Left lobe of liver (tissue), 2 donors: ENCODE measurements around the gene ADARB2. TPM values are rescaled to one million over a fixed set of nuclear protein-coding genes. Genes with fewer than 3 reads are reported as not detected.
"Not testable (repeated sequence)": the region's sequence is repeated elsewhere in the genome, so short reads cannot be mapped to it uniquely, and the experiment has no call there.

Experiments
- ATAC-seq: fragments of 200-7000 bp; cut with Tn5 transposase; one replicate; pipeline ENCODE4 v1.9.1; 2020; ENCODE audit warnings: mild to moderate bottlenecking, moderate library complexity
- DNase-seq: peaks from one replicate; pipeline ENCODE4 v3.0.0-alpha.2; 2020; ENCODE audit warnings: low spot score
- total RNA-seq: library from RNA; stranded (reverse); gene quantifications from one replicate; pipeline ENCODE4 v1.2.1, GENCODE V29; 2021
- donor health status: DM: no; HTN: no; CAD: no; lungs with moderate emphysema.
- donor health status: DM: no; HTN: yes; CAD: no.

ADARB2 gene
- total RNA-seq, 1 donor from 2014 or later, result 0.81 TPM

DNA sequence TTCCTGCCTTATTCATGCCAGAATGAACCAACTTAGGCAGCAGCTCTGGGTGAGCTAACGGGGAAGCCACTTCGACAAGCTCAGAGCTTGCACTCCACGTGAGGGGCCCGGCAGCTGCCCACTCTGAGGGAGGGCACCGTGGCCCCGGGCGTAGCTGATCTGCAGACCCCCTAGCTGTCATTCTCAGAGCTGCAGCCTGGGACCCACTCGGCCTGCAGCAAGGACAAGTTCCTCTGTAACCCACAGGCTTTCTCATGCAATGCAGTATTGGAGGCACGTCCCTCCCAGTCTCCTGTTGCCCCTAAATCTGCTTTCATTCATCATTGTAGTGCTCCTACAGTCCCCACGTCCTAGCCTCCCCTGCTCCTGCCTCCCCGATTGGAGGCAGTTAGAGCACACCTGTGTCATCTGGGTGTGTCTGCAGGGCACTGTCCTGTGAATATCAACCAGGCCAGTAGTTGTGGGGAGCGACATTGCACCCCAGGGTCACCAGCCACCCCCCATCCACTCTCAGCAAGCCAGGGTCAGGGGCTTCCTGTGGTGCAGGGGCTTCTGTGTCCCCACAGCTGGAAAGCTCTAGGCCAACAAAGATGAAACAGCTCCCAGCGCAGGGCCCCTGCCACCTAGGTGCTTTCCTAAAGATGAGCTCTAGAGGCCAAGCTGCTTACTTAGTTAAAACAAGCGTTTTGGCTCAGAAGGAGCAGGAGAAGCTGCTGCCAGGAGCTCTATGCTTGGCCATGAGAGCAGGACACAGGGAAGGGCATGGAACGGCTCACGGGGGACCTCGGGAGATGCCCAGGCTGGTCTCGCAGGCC, 333.6 kb downstream of the ADARB2 start:
- ATAC-seq, result no peak
- peak; percentile 14 for DNase-seq

DNA sequence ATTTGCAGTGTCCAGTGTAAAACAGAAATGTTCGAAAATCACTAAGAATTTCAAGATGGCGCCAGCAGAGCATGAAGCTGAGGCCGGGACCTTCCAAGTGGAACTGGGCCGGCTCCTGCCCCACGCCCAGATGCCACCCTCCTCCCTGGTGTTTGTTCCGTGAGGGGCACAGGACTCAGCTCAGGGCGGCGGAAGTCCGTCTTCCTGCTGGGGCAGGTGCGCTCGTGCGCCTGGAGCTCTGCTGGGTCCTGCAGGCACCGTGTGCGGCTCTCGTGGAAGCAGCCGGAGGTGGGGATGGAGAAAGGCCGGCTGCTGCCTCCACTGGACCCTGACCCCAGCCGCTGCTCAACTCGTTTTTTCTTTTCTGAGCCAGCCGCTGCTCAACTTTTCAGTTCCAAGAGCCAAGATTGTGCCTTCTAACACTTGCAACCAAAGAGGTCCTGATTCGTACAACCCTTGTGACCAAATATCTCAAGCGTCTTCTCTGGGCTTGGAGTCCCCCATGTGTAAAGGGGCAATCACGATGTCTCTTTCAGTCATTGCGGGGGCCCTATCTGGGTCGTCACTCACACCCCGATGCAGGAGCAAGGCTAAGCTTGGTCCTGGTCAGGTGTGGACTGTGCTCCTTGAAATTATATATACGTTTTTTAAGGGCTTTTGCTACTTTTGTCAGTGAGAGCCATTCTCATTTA, 334.4 kb downstream of the ADARB2 start:
- peak; percentile 27 for DNase-seq
- ATAC-seq, result no peak

DNA sequence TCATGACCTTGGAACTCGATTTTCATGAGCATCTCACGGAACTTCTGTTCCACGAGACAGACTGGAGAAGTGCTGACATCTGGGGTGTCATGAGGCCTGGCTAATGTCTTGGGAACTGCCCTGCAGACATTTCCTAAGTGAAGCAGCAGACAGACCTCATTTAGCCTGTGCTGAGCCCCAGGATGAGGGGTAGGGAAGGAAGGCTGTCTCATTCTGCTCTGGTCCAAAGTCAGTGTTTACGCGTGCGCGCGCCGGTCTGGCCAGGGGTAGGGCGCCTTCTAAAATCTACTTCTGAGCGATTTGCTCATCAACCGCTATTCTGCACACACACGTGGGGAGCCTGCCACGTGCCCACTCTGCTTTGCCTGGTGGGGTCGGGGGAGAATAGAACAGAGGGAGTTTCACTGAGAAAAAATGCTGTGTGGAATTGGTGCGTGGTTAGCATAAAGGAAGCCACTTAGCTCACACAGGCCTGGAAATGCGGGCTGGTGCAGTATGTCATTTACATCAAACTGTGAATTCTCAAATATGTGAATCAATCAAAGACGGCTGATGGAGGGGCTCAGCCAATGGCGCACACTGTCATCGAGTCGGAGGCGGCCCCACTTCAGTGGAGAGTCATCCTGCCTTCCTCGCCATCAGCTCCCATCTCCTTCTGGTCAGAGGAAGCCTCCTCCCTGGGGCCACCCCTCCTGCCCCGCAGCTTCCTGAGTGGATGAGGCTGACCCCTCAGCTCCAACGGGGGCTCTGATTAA, 335.1 kb downstream of the ADARB2 start:
- DNase-seq (peak; percentile 15), ATAC-seq (no peak)

DNA sequence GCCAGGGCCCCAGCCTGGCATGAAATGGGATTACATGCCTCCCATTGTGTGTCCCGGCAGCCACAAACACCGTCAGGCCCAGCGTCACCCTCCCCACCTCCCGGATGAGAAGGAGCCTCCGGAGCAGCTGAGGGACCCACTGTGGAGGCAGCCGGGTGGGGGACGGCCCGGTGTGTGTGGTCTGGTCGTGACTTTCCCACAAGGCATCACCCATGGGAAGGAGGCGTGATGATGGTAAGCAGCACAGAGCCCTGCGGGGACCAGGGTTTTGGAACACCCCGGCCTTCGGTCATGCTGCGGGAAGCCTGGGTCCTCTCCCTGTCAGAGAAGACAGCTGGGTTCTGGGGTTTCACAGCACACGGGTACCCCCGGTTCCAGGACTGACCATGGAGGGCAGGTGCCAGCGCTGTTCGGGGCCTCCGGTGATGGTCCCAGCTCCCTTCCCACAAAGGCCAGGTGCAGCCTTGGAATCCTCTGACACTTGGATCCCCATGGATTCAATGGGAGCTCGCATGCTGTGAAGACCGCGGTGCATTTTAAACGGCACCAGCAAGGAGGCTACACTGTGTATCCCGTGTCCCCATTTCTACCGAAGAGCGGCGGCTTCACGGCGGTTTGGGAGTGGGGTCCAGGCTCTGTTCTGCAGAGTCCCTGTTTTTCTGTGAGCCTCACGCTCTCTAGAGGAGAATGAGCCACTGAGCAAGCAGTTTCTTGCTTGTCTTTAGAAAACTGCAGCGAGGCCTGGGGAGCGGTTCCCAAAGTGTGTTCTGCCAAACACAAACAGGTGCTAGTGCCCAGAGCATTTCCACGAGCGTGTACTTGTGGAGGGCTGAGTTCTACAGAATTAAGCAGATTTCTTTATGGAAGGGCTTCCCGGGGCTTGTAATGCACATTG, 336.0 kb downstream of the ADARB2 start:
- peak; percentile 31 for DNase-seq
- no peak for ATAC-seq

DNA sequence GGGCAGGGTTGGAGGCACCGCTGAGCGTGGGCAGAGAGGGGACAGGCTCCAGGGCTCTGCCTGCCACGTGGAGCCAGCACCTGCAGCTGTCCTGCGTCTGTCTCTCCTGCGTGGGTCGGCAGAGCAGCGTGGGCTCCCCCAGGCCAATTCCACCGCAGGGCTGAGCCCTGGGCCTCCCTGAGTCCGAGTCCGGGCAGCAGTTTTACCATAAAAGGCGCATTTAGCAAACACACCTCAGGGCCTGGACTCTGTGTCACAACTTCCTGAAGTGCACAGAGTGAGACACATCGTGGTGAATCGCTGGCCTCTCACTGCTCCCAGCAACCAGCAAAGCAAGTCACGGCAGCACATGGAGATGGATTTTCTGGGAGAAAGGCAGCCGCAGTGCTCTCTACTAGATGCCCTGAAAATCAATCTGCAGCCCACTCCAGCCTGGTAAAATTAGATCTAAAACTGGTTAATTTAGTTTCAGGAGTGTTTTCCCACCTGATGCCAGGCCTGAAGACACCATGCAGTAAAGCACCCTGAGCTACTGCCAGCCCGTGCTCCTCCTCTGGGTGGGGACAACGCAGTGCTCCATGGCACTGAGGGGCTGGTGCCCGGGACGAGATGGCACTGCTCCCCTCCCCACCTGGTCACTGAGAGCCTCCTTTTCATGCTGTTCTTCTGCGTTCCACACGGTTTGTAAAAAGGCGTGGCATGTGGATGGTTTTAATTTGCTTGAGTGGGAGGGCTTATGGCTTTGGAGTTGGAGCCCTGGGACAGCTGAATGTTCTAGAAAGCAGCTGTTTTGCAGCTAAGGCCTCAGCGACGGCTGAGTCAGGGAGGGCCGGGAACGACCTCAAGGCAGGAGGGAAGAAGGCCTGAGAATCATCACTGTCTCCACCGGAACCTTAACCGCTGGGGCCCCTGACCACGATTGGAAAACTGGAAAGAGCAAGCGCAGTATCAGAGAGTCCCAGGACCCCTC, 336.9 kb downstream of the ADARB2 start:
- DNase-seq (peak; percentile 28), ATAC-seq (no peak)

DNA sequence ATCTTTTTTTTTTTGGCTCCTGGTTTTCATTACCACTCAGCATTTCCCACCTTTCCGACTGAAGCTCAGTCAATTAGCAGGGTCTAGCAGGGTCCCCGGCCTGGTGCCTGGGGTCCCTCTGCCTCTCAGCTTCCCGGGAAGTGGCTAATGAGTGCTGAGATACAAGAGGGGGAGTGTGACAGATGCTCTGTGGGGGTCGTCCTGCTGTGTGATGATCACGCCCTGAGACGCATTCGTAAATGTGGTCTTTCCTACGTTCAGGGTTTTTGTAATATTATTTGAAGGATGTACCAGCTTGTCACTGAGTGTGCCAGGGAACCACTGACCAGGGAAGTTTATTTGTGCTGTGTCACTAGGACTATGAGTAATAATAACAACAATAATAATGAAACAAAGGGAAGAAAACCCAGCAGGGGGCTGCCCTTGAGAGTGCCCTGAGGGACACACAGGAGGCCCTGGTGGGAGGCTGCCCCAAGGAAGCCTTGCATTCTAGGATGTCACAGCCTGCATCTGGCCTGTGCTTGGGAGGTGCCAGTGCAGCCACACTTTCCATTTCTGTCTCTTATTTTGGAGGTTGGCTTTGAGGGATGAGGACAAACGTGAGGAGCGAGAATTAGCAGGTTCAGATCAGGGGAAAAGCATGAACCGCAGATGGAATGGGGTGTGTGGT, 337.8 kb downstream of the ADARB2 start:
- ATAC-seq (no peak), DNase-seq (peak; percentile 19)

DNA sequence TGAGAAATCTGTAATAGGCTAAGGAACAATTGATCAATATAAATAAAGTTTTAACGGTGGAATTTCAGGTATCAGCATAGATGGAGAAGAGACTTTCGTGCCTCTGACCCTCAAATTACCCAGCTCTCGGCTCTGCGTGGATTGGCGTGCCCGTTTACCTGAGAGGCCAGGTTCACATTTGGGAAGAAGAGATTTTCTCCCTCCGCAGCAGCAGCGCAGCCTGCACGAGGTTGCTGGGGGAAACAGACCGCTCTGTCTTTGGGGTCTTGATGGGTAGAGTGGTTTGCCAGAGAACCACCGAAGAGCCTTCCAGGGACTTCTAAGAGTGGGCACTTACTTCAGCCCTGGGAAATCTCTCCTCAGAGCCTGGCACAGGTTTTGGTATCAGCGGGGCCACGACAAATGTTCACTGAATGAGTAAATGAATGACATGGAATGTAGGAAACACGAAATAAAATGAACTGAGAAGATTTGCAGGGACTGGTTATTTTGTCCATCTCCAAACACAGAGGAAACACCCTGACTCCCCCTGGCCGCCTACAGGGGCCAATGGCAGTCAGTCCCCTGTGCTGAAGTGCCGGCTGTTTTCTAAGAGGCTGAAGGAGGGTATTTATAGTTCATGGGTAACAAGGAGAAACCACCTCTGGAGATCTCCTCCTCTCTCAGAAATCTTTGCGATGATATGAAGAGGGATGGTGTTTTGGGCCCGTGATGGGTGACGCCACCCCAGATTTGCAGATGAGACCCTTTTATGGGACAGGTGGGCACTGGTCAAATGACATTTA, 338.5 kb downstream of the ADARB2 start:
- ATAC-seq (no peak), DNase-seq (no peak)

DNA sequence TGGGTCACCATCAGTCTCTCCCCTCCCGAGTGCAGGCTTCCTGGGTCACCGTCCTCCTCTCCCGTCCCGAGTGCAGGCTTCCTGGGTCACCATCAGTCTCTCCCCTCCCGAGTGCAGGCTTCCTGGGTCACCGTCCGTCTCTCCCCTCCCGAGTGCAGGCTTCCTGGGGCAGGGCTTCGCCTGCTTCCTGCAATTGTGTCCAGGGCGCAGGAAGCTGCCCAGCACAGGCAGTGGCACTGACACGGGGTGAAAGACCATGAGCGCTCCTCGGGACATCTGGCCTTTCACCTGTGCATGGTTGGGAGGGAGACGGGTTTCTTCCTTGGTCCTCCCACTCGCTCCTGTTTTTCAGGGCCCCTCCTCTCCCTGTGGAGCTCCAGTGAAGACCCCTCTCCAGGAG, 339.2 kb downstream of the ADARB2 start:
- ATAC-seq, result not testable (repeated sequence)
- peak; percentile 10 for DNase-seq

DNA sequence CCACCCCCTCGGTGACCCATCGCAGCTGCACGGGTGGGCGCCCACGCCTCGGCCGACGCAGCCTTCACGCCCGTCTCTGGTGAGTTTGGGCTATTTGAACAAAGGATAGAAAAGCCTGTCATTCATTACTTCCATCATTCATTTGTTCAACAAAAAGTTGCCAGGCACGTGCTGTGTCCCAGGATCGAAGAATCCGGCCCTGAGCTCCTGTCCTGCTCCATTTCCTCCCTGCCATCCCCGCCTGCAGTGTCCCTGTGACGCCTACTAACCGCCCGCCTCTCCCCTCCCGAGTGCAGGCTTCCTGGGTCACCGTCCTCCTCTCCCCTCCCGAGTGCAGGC, 341.1 kb downstream of the ADARB2 start:
- ATAC-seq (no peak), DNase-seq (peak; percentile 26)

DNA sequence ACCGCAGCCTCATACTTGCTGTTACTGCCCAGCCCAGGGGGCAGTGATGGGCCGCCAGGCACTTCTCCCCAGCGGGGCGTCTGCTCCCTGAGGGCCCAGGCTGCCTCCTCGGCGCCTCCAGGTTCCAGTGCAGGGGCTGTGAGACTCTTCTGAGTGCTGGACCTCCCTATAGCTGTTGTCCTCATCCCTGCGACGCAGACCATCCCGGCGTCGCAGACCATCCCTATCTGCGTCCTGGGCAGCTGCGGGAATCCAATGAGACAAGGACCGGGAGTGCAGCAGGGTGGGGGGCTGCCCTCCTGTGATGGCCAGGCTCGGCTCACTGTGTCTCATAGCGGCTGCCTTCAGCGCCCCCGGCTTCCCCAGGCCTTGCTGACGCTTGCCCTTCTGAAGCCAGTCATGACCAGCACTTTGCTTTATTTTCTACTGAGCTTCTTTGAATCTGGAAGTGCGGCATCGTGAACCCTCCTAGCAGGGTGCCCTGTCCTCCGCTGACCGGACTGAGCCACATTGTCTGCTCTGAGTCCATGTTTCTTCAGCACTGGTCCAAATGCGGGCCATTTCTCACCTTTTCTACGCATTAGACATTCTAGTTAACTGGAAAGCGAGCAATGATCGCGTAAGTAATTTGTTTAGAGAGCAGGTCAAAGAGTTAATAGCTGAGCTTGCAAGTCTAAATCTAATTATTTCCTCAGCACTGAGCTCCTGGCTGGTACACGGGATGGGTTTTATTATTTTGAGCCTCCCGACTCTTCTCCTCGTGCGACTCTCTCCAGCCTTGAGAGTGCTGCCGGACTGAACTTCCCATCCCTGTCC, 341.6 kb downstream of the ADARB2 start:
- ATAC-seq (no peak), DNase-seq (no peak)

DNA sequence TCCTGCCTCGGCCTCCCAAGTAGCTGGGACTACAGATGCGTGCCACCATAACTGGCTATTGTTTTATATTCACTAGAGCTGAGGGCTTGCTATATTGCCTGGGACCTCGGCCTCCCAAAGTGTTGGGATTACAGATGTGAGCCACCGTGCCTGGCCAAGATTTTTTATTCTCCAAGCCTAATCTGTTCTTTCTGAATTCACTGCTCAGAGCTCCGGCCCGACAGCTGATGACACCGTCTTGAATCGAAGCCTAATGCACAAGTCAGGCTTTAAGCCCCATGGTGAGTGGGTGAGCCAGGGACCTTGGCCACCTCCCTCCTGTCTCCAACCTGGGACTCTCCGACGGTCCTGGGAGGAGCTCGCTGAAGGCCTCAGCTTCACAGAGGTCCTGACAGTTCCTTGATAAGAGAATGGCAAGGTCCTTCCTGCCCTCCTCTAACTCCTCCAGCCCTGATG, 342.3 kb downstream of the ADARB2 start:
- DNase-seq (peak; percentile 23), ATAC-seq (no peak)

DNA sequence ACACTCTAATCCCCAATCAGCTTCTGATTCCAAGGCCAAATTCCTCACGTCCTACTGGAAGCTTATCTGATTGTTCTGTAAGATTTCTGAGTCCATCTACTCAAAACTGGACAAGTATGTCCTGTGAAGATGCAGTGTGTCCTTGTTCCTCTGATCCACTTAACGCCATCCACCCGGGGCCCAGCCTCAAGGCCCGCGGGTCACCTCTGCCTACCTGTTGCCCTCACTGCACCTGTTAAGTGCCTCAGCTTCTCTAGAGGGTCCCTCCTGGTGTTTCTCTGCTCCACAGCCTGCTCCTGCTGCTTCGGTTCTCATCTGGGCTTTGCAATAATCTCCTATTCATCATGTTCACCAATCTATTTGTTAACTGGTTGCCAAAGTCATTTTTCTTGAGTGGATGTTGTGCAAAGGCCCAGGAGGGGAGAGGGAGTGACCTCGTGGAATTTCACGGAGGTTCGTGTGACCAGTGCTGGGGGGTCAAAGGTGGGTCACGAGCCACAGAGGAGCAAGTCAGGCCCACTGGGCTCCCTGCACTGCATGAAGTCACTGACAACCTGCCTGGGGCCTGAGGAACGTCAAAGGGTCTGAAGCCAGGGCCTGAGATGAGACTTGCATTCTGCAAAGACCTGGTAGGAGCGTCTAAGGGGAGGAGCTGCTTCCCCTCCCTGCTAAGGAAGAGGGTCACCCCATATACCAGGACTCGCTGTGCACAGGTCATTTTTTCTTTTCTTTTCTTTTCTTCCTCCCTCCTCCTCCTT, 343.0 kb downstream of the ADARB2 start:
- DNase-seq (peak; percentile 26), ATAC-seq (no peak)

DNA sequence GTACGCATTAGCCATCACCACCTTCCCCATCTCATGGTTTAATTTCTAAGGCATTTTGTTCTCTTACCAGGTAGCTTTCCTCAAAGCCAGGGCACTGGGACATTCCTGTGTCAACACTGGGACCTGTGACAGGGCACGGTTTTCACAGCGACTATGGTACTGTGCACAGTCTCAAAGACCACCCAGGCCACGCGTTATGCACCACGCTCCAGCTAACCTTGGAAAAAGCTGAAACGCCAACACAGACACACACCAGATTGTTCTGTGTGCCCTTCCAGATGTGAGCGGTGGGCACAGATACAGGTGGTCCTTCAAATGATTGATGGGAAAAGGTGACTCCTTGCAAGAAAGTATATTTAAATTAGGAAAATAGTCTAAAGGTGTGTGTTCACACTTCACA, 343.8 kb downstream of the ADARB2 start:
- DNase-seq (peak; percentile 28), ATAC-seq (no peak)

DNA sequence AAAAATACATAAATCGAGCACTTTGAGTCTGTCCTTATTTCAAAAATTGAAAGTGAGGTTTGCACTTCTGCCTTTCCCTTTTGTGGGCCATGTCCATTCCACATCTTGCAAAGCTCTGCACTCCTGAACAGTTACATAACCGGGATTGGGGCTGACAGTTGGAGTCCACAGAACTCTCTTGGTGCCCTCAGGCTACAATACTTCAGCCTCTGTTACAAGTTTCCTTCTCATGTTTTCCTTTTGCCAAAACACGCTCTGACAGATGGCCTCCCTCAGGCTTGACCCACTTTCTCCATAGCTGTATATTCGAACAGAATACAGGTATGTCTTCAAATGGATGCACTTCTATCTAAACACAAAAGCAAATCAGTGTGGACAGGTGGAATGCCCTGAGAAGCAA, 345.2 kb downstream of the ADARB2 start:
- peak; percentile 6 for DNase-seq
- no peak for ATAC-seq

DNA sequence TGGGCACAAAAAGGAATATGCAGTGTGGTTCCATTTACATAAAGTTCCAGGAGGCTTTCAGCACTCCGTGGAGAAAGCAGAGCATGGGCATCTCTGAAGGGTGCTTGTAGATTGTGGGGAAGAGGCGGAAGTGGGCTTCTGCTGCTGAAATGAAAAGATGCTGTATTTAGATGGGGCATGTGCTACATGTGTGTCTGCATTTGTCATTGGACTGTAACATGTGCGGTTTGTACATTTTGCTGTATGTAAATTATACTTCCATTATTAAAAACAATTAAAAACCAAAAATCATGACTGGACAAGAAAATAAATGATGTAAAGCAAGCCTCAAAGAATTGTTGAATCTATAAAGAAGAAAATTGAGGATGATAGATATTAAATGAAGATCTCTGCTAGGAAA, 347.1 kb downstream of the ADARB2 start:
- no peak for DNase-seq
- ATAC-seq, result no peak

DNA sequence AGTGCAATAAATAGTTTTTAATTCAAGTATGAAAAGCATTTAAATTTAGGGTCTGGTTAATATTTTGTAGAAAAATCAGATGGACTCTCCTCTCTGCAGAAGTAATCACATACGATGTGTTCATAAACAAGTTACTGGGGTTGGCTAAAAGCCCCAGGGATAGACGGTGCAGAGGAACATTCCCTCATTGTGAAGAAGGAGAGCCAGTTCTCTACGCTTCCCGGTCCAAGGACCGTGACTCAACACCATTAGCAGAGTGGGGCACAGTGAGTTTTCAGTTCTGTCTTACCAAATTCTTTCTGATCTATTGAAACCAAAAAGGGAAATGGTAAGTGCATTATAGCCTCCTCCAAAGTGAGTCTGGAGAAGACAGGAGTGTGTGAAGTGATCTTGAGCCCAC, 353.3 kb downstream of the ADARB2 start:
- DNase-seq (no peak), ATAC-seq (no peak)

DNA sequence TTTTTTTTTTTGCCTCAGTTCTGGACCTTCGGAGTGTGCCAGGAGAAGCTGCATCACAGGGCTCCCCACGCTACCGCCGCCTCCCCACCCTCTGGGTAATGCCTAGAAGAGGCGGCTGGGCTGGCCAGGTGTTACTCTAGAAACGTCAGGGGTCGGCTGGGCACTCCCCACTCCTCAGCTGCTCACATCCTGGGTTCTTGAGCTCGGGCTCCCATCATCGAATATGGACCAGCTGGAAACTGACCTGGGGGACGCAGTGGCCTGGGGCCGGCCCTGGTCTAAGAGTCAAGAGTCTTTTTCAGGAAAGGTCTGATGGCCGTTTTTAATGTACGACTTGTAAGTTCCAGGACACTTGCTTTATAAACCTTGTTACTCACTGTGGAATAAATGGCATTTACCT, 354.6 kb downstream of the ADARB2 start:
- ATAC-seq, result no peak
- DNase-seq, result peak; percentile 34
